ENCODE data around the gene BEGAIN. TPM values are rescaled to one million over a fixed set of nuclear protein-coding genes. Genes with fewer than 3 reads are reported as not detected.

Gene BEGAIN
- total RNA-seq, 1 experiment from 2014 or later, result not detected

DNA sequence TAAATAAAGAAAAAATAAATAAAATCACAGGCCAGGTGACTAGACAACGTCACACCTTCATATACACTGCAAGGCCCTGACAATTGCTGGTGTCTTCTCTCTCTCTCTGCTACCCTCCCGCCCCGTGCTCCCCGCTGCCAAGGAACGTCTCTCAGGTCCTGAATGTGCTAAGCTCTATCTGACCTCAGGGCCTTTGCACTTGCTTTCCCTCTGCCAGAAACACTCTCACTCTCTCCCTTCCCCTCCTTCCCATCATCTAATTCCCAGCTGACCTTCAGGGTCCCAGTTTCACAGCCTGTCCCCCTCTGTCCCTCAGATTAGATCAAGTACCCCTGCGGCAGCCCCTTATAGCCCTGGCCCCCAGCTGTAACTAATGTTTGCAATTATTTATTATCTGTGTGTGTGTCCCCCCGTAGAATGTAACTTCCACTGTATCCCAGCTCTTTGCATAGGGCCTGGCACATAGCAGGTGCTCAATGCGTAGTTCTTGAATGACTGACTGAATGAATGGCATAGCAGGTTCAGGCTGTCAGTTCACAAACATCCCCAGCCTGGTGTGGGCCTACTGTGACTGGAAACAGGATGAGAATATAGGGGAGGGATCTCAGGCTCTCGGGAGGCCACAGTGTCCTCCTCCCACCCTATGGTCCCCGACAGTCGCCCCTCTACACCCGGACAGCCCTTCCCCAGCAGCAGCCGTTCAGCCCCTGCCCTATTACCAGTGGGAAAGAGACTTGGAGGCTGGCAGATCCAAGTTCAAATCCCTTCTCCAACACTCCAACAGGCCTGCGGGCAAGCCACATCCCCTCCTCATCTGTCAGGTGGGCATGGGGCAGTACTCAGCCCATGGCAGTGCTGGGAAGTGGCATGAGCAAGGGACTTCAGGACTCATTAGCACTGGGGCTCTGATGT is 6.6 kb downstream of the BEGAIN start:
- TF ChIP-seq, protein P1, sequence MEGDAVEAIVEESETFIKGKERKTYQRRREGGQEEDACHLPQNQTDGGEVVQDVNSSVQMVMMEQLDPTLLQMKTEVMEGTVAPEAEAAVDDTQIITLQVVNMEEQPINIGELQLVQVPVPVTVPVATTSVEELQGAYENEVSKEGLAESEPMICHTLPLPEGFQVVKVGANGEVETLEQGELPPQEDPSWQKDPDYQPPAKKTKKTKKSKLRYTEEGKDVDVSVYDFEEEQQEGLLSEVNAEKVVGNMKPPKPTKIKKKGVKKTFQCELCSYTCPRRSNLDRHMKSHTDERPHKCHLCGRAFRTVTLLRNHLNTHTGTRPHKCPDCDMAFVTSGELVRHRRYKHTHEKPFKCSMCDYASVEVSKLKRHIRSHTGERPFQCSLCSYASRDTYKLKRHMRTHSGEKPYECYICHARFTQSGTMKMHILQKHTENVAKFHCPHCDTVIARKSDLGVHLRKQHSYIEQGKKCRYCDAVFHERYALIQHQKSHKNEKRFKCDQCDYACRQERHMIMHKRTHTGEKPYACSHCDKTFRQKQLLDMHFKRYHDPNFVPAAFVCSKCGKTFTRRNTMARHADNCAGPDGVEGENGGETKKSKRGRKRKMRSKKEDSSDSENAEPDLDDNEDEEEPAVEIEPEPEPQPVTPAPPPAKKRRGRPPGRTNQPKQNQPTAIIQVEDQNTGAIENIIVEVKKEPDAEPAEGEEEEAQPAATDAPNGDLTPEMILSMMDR (conservative IDR thresholded peaks at IDR 0.05), result no peak
- TF ChIP-seq EZH2 (IDR thresholded peaks at IDR 0.05; ENCODE audit: low read depth), result no peak
- no peaks in the 10 kb centered on the region for H3K9me3 ChIP-seq (ENCODE audit: insufficient read depth, low read depth)
- no peak for DNase-seq
- no peaks in the 10 kb centered on the region for H3F3A ChIP-seq (ENCODE audit: insufficient read depth, low read depth)
- ChIA-PET CTCF (no interaction called here), POLR2A (ENCODE audit: unreplicated experiment) (no interaction called here)
- no TSS peak for BruUV-seq (replicated peaks)
- H3K9me2 ChIP-seq (ENCODE audit: insufficient read depth), result no peaks in the 10 kb centered on the region
- H3K79me2 ChIP-seq (ENCODE audit: low read depth), result no peaks in the 10 kb centered on the region
- H3K27ac ChIP-seq, result no peak overlapping the region
- no peaks in the 10 kb centered on the region for H4K20me1 ChIP-seq (ENCODE audit: insufficient read depth)
- H3K4me3 ChIP-seq, result no peak overlapping the region
- H3K4me2 ChIP-seq, result no peak overlapping the region
- H3K27me3 ChIP-seq (ENCODE audit: insufficient read depth, low read depth), result no peaks in the 10 kb centered on the region
- H3K4me1 ChIP-seq (replicated peaks; ENCODE audit: insufficient read depth), result no peaks in the 10 kb centered on the region
- H3K36me3 ChIP-seq (ENCODE audit: low read depth), result no peaks in the 10 kb centered on the region
- H2AFZ ChIP-seq, result no peak overlapping the region
- intact Hi-C loops (cut with micrococcal nuclease; ENCODE audit: unreplicated experiment), result no loop called here

DNA sequence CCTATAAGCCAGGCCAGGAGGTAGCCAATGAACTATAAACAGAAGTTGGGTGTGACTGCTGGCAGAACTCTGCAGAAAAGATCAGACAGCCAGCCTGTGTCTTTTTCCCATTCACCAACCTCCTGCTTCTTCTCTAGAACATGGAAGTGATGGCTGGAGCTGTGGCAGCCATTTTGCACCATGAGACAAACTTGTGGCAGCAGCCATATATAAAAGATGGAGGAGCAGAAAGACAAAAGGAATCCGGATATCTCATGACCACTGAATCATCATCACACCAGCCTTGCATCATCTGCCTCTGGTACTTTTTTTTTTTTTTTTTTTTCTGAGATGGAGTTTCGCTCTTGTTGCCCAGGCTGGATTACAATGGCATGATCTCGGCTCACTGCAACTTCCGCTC is 8.7 kb downstream of the BEGAIN start:
- no peaks in the 10 kb centered on the region for H3K4me1 ChIP-seq (replicated peaks; ENCODE audit: insufficient read depth)
- intact Hi-C loops (cut with micrococcal nuclease; ENCODE audit: unreplicated experiment), result no loop called here
- H4K20me1 ChIP-seq (ENCODE audit: insufficient read depth), result no peaks in the 10 kb centered on the region
- H3K4me2 ChIP-seq, result no peak overlapping the region
- H3K4me3 ChIP-seq, result no peak overlapping the region
- TF ChIP-seq, protein P1 (conservative IDR thresholded peaks at IDR 0.05), result no peak
- no peak for TF ChIP-seq EZH2 (IDR thresholded peaks at IDR 0.05; ENCODE audit: low read depth)
- no peaks in the 10 kb centered on the region for H3K27me3 ChIP-seq (ENCODE audit: insufficient read depth, low read depth)
- ChIA-PET POLR2A (ENCODE audit: unreplicated experiment) (no interaction called here), CTCF (interaction anchor here (0.7 kb wide), 1 partner anchor 80 kb away, joined by 7 read pairs; no protein-coding TSS in a partner anchor)
- H2AFZ ChIP-seq, result no peak overlapping the region
- no peaks in the 10 kb centered on the region for H3K36me3 ChIP-seq (ENCODE audit: low read depth)
- no peaks in the 10 kb centered on the region for H3F3A ChIP-seq (ENCODE audit: insufficient read depth, low read depth)
- DNase-seq, result no peak
- BruUV-seq (replicated peaks), result no TSS peak
- no peaks in the 10 kb centered on the region for H3K9me2 ChIP-seq (ENCODE audit: insufficient read depth)
- H3K9me3 ChIP-seq (ENCODE audit: insufficient read depth, low read depth), result no peaks in the 10 kb centered on the region
- no peak overlapping the region for H3K27ac ChIP-seq
- H3K79me2 ChIP-seq (ENCODE audit: low read depth), result no peaks in the 10 kb centered on the region

DNA sequence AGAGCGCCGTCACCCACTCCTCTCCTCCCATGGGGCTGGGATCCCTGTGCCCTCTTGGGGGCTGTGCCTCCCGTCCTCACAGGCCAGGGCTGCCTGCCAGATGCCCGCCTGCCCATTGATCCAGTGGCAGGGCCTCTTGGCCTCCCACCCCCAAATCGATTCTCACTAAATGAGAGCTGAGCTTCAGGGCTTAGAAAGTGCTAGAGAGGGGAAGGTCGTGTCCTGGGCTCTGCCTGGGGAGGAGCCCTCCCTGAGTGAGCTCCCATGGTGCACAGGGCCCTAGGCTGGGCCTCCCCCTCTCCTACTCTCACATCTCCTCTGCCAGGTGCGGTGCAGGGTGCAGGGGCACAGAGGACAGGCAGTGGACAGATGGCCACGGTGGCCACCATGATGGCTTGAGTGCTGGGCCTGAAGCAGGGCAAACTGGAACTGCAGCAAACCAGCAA is 9.2 kb downstream of the BEGAIN start:
- Histone ChIP-seq H3K4me1 (replicated peaks; ENCODE audit: insufficient read depth) (no peaks in the 10 kb centered on the region), H2AFZ (no peak overlapping the region), H3F3A (ENCODE audit: insufficient read depth, low read depth) (no peaks in the 10 kb centered on the region), H3K79me2 (ENCODE audit: low read depth) (no peaks in the 10 kb centered on the region), H3K9me3 (ENCODE audit: insufficient read depth, low read depth) (no peaks in the 10 kb centered on the region), H3K27ac (no peak overlapping the region), H3K27me3 (ENCODE audit: insufficient read depth, low read depth) (no peaks in the 10 kb centered on the region), H4K20me1 (ENCODE audit: insufficient read depth) (no peaks in the 10 kb centered on the region), H3K4me3 (no peak overlapping the region), H3K36me3 (ENCODE audit: low read depth) (no peaks in the 10 kb centered on the region), H3K9me2 (ENCODE audit: insufficient read depth) (no peaks in the 10 kb centered on the region), H3K4me2 (no peak overlapping the region)
- TF ChIP-seq EZH2 (IDR thresholded peaks at IDR 0.05; ENCODE audit: low read depth), result no peak
- TF ChIP-seq, protein P1 (conservative IDR thresholded peaks at IDR 0.05), result no peak
- POLR2A ChIA-PET (ENCODE audit: unreplicated experiment), result no interaction called here
- intact Hi-C loops (cut with micrococcal nuclease; ENCODE audit: unreplicated experiment), result no loop called here
- no TSS peak for BruUV-seq (replicated peaks)
- DNase-seq, result no peak
- CTCF ChIA-PET, result no interaction called here
